NB4 (cell line): ENCODE results near the gene HAGHL.

Experiments used
- CTCF ChIP-seq: IDR thresholded peaks from one replicate; pipeline ENCODE4 v1.5.1; 2012; ENCODE audit warnings: low read depth, low read length
- POLR2A ChIP-seq: IDR thresholded peaks from 2 replicates; pipeline ENCODE4 v1.6.1; 2011; ENCODE audit warnings: mild to moderate bottlenecking; ENCODE audit not compliant: insufficient read length; ENCODE audit errors: extremely low read depth

- TF ChIP-seq CTCF (no peak), POLR2A (no peak)
These were observed 34.4 kb upstream of the HAGHL start for GRCh38 chr16:692356-693108.
